Measurements from ENCODE around the gene RBMS1. TPM values are rescaled to one million over a fixed set of nuclear protein-coding genes. Genes with fewer than 3 reads are reported as not detected.

RBMS1 gene
- total and polyA plus RNA-seq, 12 donors, result 22.6 to 77.7 (median 59.0) TPM

DNA sequence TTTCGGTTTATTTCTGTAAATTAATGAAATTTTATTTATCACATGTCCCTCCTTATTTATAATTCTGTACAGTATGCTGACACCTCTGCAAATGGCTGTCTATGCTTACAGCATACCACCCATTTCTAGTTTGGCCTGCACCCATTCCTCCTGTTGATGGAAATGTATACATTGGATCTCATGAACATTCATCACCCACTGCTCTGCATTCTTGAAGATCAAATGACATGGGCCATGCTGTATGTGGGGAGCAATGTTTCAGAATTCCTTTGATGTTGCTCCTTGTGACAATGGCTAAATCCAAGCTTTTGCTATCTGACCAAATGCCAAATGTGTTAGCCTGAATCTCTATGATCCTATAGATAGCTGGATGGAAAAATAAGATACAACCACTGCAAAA is 238.2 kb downstream of the RBMS1 start:
- Histone ChIP-seq H3K9me3 (peaks cover 0 to 5% (median 0%) of the 10 kb centered on the region in 11 donors), H3K27ac (no peak overlapping the region), H3K4me3 (no peak overlapping the region), H3K27me3 (no peaks in the 10 kb centered on the region), H3K4me1 (peaks cover 0 to 36% (median 11%) of the 10 kb centered on the region in 9 donors), H3K36me3 (no peaks in the 10 kb centered on the region)
- DNase-seq, result no peak
- ATAC-seq, result no peak
- TF ChIP-seq, protein P1, sequence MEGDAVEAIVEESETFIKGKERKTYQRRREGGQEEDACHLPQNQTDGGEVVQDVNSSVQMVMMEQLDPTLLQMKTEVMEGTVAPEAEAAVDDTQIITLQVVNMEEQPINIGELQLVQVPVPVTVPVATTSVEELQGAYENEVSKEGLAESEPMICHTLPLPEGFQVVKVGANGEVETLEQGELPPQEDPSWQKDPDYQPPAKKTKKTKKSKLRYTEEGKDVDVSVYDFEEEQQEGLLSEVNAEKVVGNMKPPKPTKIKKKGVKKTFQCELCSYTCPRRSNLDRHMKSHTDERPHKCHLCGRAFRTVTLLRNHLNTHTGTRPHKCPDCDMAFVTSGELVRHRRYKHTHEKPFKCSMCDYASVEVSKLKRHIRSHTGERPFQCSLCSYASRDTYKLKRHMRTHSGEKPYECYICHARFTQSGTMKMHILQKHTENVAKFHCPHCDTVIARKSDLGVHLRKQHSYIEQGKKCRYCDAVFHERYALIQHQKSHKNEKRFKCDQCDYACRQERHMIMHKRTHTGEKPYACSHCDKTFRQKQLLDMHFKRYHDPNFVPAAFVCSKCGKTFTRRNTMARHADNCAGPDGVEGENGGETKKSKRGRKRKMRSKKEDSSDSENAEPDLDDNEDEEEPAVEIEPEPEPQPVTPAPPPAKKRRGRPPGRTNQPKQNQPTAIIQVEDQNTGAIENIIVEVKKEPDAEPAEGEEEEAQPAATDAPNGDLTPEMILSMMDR (IDR thresholded peaks at IDR 0.05), result no peak
- intact Hi-C loops (cut with DNase I), result loop anchor here in 4 of 10 donors (10.0 kb wide), 3 partner anchors 719 to 739 kb away; no protein-coding TSS in a partner anchor
- 97 to 98% methylated on average over 1 of the region's 1 CpG for WGBS, 2 donors

GRCh38 chr2:160254189-160254762 is 239.3 kb downstream of the RBMS1 start:
- ATAC-seq (no peak), DNase-seq (no peak)
- intact Hi-C loops (cut with DNase I), result loop anchor here in 6 of 10 donors (5.0 to 10.0 kb wide), 5 partner anchors 718 to 741 kb away; no protein-coding TSS in a partner anchor
- 87 to 90% methylated on average over 6 of the region's 6 CpGs for WGBS, 2 donors
- Histone ChIP-seq H3K9me3 (no peaks in the 10 kb centered on the region), H3K27ac (peak overlapping the region in 7 of 10 donors; percentile 27 to 78 (median 70)), H3K27me3 (no peaks in the 10 kb centered on the region), H3K36me3 (no peaks in the 10 kb centered on the region), H3K4me3 (no peak overlapping the region), H3K4me1 (peaks cover 0 to 36% (median 11%) of the 10 kb centered on the region in 9 donors)
- TF ChIP-seq, protein P1 (IDR thresholded peaks at IDR 0.05), result no peak

GRCh38 chr2:160253440-160254188 is 240.0 kb downstream of the RBMS1 start:
- no peaks in the 10 kb centered on the region for H3K36me3 ChIP-seq
- ATAC-seq (peak in 4 of 8 donors; percentile 31 to 68 (median 52)), DNase-seq (no peak)
- H3K4me1 ChIP-seq, result peaks cover 0 to 36% (median 11%) of the 10 kb centered on the region in 9 donors
- peak overlapping the region in 9 of 10 donors; percentile 26 to 78 (median 69) for H3K27ac ChIP-seq
- H3K9me3 ChIP-seq, result no peaks in the 10 kb centered on the region
- TF ChIP-seq, protein P1 (IDR thresholded peaks at IDR 0.05), result no peak
- H3K4me3 ChIP-seq, result peak overlapping the region in 3 of 10 donors; percentile 6 to 20 (median 8)
- 47 to 56% methylated on average over 9 of the region's 9 CpGs for WGBS, 2 donors
- intact Hi-C loops (cut with DNase I), result loop anchor here in 6 of 10 donors (2.0 to 10.0 kb wide), 6 partner anchors 15 to 741 kb away; no protein-coding TSS in a partner anchor
- no peaks in the 10 kb centered on the region for H3K27me3 ChIP-seq

GRCh38 chr2:160252900-160253299 is 240.7 kb downstream of the RBMS1 start:
- Histone ChIP-seq H3K36me3 (no peaks in the 10 kb centered on the region), H3K4me1 (peaks cover 0 to 36% (median 11%) of the 10 kb centered on the region in 9 donors), H3K4me3 (peak overlapping the region in 2 of 10 donors; percentile 6 to 20), H3K9me3 (no peaks in the 10 kb centered on the region), H3K27ac (peak overlapping the region in 9 of 10 donors; percentile 26 to 78 (median 69)), H3K27me3 (no peaks in the 10 kb centered on the region)
- TF ChIP-seq, protein P1 (IDR thresholded peaks at IDR 0.05), result no peak
- WGBS, 2 donors, result 55 to 68% methylated on average over 1 of the region's 1 CpG
- no peak for DNase-seq
- intact Hi-C loops (cut with DNase I), result loop anchor here in 6 of 10 donors (2.0 to 10.0 kb wide), 6 partner anchors 16 to 742 kb away; no protein-coding TSS in a partner anchor
- ATAC-seq, result no peak
